HG03196 (cell line): Measurements from ENCODE around the gene DDX31.

Experiments
- ATAC-seq: cut with Tn5 transposase; IDR thresholded peaks from one replicate; pipeline ENCODE4 v1.9.1; 2021; ENCODE audit not compliant: unreplicated experiment

The DDX31 gene

DNA sequence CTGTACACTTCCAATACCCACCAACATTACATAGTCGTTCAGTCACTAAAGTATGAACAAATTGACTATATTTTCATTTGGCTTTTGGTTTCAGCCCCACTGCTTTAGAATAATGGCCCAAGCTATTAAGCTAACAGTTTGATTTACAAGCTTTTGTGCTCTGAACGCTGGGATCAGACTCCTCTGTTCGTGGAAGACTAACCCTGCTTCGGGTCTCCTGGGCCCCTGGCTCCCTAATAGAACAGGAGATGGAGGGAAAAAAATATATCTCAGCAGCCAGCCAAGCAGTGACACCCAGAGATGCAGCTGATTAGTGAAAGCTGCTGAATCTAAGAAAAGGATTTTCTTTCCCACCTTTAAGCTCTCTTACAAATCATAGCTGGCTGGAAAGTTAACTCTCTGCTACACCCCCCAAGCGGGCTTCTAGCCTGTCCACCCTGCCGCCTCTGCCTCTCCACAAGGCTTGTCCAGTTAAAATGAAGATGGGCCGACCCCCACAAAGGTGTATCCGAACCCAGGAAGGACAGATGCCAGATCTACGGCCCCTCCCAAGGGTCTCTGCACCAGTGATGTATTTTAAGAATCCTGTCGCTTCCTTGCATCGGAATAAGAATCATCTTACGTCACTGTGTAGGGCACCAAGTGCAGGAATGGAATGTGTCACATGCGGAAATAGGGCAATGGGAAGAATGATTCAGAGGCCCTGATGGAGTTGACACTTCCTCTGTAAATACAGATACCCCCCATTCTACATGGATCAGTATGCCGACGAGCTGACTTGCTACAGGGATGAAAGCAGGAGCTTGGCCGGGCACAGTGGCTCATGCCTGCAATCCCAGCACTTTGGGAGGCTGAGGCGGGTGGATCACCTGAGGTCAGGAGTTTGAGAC lies 120.8 kb downstream of the DDX31 start:
- no peak for ATAC-seq

DNA sequence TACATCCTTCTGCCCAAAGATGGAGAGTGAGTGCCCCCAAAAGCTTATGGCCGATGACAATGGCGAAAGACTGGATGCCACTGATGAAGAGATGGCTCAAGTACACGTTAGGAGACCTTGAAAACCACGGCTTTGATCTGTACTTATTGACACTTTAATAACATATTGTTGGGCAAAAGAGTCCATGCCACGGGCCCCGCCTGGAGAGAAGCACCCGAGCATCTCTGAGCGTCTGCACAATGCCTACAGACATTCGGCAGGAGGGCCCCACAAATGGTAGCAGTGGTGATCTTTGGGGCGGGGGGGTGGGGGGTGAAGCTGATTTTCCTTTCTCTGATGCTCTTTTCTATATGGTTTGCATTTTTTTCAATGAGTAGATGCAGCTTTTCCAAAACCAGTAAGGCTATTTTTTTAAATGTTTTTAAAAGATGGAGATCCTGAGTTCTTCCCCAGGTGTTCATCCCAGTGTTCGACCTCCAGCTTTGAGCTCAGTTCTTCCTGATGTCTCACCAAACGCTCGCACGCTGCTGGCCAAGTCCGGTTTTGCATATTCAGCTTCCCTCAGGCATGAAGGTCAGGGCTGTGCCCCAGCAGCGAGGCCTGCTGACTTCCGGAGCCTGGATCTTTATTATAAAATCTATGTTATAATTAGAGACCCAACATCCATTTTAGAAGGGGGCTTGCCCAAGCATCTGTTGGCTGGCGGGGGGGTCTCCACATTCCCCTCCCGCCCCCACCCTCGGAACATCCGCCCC lies 121.6 kb downstream of the DDX31 start:
- no peak for ATAC-seq

- ATAC-seq = no peak
Observed at GRCh38 chr9:132547436-132547835, 122.3 kb downstream of the DDX31 start.

GRCh38 chr9:132547052-132547431 lies 122.7 kb downstream of the DDX31 start:
- ATAC-seq = no peak

GRCh38 chr9:132546148-132547051 lies 123.4 kb downstream of the DDX31 start:
- no peak for ATAC-seq

DNA sequence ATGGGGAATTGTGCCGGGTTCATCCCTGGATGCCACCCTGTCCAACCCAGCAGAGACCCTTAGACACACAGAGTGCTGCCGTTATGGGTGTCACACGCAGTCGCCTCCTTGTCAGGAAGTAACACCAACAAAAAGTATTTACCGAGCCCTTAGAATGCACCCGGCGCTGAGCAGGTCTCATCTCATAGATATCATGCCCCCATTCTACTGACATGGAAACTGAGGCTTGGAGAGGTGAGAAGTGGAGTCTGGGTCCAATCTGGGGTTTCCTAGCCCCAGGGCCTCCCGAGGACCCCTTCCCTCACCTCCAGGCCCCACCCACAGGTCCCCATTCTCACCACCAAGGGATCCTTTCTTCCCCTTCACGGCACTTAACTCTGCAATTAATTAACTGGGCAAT lies 124.2 kb downstream of the DDX31 start:
- ATAC-seq = no peak

- no peak for ATAC-seq
Observed at GRCh38 chr9:132543960-132544359, 125.8 kb downstream of the DDX31 start.

DNA sequence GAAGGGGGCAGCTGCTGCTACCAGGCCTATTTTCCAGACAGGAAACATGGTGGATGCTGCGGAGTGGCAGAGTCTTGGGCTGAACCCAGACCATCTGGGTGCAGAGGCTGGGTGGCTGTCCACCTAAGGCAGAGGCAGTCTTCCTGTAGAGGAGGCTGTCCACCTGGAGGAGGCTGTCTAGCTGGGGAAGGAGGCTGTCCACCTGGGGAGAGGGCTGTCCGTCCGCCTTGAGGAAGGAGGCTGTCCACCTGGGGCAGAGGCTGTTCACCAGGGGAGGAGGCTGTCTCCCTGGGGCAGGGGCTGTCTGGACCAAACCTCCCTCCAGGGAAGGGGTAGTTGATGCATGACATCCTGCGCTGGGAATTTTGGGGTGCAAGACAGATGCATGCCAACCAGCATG lies 126.5 kb downstream of the DDX31 start:
- ATAC-seq = no peak
